Subcutaneous abdominal adipose tissue (tissue), 5 donors: ENCODE results near the gene PLCB2.

ENCODE experiments used
- H3K27ac ChIP-seq: one replicate; pipeline ENCODE4 v1.7.0; 2013; ENCODE audit warnings: low read depth, mild to moderate bottlenecking, inconsistent platforms, low read length, moderate library complexity
- H3K27me3 ChIP-seq, 5 donors: one replicate each; pipeline ENCODE4 v1.7.0; 2013; ENCODE audit warnings: low read length in 5 of 5, inconsistent platforms in 1 of 5; ENCODE audit not compliant: control insufficient read depth in 5 of 5, insufficient read depth in 4 of 5
- H3K36me3 ChIP-seq, 5 donors: one replicate each; pipeline ENCODE4 v1.7.0; 2013; ENCODE audit warnings: low read length in 5 of 5; ENCODE audit not compliant: control insufficient read depth in 5 of 5, insufficient read depth in 5 of 5
- H3K4me1 ChIP-seq, 5 donors: one replicate each; pipeline ENCODE4 v1.7.0; 2013; ENCODE audit warnings: low read length in 5 of 5, mild to moderate bottlenecking in 3 of 5, moderate library complexity in 1 of 5; ENCODE audit not compliant: control insufficient read depth in 5 of 5, insufficient read depth in 5 of 5
- H3K4me3 ChIP-seq, 5 donors: one replicate each; pipeline ENCODE4 v1.7.0; 2013; ENCODE audit warnings: low read length in 5 of 5, low read depth in 1 of 5
- H3K9ac ChIP-seq, 5 donors: one replicate each; pipeline ENCODE4 v1.7.0; 2013; ENCODE audit warnings: low read length in 5 of 5, mild to moderate bottlenecking in 4 of 5, moderate library complexity in 3 of 5
- H3K9me3 ChIP-seq, 5 donors: one replicate each; pipeline ENCODE4 v1.7.0; 2013; ENCODE audit warnings: low read length in 5 of 5; ENCODE audit not compliant: control insufficient read depth in 5 of 5
- donor health status: healthy.
- donor health status: healthy.
- donor health status: healthy.
- donor health status: healthy.
- donor health status: healthy.

PLCB2 gene

DNA sequence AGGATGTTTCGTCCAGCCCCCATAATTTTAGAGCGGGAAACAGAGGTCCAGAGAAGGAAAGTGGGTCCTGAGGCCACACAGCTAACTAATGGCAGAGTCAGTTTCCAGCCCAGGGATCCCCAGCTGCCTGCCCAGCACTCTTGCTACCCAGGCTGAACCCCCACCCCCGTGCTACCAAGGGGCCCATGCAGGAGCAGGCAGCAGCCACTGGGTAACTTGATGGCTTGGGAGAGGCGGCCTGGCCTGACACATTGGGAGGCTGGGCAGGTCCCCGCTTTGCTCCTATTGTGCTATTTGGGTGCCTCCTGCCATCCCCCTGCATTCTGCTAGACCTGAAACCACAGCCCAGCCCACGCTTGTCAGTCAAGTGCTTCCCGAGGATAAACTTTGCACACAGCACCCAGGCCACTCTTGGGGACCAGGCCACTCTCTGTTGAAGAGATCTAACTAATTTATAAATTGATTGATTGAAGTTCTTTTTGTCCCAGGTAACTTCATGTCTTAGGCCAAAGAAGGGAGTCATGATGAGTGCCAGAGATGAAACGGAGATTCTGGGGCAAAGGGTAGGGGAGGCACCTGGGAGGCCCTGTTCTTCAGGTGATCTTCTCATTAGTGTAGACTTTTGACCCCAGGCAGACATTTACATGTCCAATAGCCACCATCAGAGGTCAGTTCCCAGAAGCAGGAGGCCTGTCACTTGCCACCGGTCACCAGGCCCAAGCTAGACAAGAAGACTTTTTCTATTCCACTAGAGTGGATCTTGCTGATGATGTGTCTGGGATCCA, 61.9 kb downstream of the PLCB2 start:
- no peak overlapping the region for H3K9ac ChIP-seq
- H3K4me3 ChIP-seq = no peak overlapping the region
- H3K9me3 ChIP-seq = no peaks in the 10 kb centered on the region
- peaks cover 0 to 3% (median 0%) of the 10 kb centered on the region in 5 donors for H3K4me1 ChIP-seq
- no peak overlapping the region for H3K27ac ChIP-seq
- H3K36me3 ChIP-seq = no peaks in the 10 kb centered on the region
- H3K27me3 ChIP-seq = peaks cover 0 to 8% (median 3%) of the 10 kb centered on the region in 5 donors

DNA sequence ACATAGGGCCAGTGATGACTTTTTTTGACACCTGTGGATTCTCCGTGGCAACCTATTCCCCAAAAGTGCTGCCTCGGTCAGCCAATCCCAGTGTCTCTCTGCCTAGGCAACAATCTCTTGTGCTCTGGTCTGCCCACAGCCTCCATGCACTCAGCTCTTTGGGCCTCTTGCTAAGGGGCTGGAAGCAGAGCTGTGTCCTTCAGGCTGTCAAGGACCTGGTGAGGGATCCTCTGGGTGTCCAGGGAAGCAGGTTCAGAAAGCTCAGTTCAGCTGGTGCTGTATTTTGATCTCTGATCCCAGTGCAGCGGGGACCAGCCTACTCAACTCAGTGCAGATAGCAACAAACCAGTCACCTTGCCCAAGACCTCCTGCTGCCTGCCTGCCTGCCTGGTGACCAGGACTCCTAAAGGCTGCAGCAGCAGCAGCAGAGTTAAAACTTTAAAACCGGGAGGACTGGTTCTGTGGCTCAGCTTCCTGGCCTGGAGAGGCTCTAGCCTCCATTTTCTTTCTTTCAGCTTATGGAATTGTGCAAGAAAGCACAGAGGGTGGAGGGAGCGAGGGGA, 62.7 kb downstream of the PLCB2 start:
- Histone ChIP-seq H3K9me3 (no peaks in the 10 kb centered on the region), H3K9ac (no peak overlapping the region), H3K27me3 (peaks cover 0 to 13% (median 7%) of the 10 kb centered on the region in 5 donors), H3K4me3 (no peak overlapping the region), H3K4me1 (peaks cover 0 to 2% (median 0%) of the 10 kb centered on the region in 5 donors), H3K27ac (no peak overlapping the region), H3K36me3 (no peaks in the 10 kb centered on the region)

DNA sequence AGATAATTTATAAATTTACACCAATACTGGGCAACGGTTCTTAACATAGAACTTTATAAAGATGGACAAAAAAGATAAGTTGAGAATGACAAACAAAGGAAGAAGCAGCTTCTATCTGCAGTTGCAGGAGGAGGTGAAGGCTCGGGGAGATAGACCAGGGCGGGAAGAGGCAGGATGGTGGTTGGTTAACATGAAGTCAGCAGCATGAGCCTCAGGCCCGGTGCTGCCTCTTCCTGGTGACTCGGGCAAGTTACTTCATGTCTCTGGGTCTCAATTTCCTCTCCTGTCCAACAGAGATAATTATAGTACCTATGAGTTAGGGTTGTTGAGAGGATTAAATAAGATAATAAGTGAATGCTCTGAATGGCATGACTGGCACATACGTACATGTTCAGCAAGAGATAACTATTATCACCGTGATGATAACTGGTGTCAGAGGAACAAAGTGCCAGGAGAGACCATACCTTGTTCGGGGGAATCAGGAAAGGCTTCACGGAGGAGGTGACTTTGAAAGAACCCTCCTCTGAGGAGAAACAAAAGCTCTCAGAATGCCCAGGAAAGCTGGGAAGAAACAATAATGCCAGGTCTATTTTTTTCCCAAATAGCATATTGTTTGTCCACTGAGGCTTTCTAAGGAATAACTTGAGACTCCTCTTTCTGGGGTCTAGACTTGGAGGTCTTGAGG, 64.5 kb downstream of the PLCB2 start:
- no peak overlapping the region for H3K4me3 ChIP-seq
- no peaks in the 10 kb centered on the region for H3K9me3 ChIP-seq
- H3K27me3 ChIP-seq = peaks cover 8 to 30% (median 22%) of the 10 kb centered on the region in 5 donors
- H3K36me3 ChIP-seq = no peaks in the 10 kb centered on the region
- H3K9ac ChIP-seq = no peak overlapping the region
- no peak overlapping the region for H3K27ac ChIP-seq
- peaks cover 0 to 12% (median 9%) of the 10 kb centered on the region in 5 donors for H3K4me1 ChIP-seq

GRCh38 chr15:40242601-40243000, 65.1 kb downstream of the PLCB2 start:
- Histone ChIP-seq H3K36me3 (no peaks in the 10 kb centered on the region), H3K4me3 (no peak overlapping the region), H3K27me3 (peaks cover 8 to 32% (median 23%) of the 10 kb centered on the region in 5 donors), H3K27ac (no peak overlapping the region), H3K9ac (no peak overlapping the region), H3K4me1 (peaks cover 0 to 12% (median 9%) of the 10 kb centered on the region in 5 donors), H3K9me3 (no peaks in the 10 kb centered on the region)

DNA sequence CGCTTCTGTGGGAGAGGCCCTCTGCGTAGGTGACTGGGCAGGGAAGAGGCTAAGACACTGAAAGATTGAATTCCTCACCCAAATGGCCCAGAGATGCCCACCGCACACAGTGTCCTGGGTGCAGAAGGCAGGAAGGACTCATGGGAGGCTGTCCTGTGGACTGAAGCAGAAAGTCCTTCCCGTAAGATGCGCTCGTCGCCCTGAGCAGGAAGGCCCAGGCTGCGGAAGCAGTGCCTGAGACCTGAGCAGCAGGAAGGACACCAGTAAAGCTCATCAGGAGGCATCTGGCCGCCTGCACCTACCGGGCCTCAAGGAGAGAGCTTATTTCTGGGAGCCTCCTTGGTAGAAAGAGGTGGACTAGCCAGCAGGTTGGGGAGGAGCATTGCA, 65.5 kb downstream of the PLCB2 start:
- H3K9ac ChIP-seq = no peak overlapping the region
- no peaks in the 10 kb centered on the region for H3K9me3 ChIP-seq
- H3K27ac ChIP-seq = no peak overlapping the region
- no peaks in the 10 kb centered on the region for H3K36me3 ChIP-seq
- no peak overlapping the region for H3K4me3 ChIP-seq
- H3K27me3 ChIP-seq = peaks cover 8 to 32% (median 23%) of the 10 kb centered on the region in 5 donors
- H3K4me1 ChIP-seq = peaks cover 0 to 12% (median 9%) of the 10 kb centered on the region in 5 donors

DNA sequence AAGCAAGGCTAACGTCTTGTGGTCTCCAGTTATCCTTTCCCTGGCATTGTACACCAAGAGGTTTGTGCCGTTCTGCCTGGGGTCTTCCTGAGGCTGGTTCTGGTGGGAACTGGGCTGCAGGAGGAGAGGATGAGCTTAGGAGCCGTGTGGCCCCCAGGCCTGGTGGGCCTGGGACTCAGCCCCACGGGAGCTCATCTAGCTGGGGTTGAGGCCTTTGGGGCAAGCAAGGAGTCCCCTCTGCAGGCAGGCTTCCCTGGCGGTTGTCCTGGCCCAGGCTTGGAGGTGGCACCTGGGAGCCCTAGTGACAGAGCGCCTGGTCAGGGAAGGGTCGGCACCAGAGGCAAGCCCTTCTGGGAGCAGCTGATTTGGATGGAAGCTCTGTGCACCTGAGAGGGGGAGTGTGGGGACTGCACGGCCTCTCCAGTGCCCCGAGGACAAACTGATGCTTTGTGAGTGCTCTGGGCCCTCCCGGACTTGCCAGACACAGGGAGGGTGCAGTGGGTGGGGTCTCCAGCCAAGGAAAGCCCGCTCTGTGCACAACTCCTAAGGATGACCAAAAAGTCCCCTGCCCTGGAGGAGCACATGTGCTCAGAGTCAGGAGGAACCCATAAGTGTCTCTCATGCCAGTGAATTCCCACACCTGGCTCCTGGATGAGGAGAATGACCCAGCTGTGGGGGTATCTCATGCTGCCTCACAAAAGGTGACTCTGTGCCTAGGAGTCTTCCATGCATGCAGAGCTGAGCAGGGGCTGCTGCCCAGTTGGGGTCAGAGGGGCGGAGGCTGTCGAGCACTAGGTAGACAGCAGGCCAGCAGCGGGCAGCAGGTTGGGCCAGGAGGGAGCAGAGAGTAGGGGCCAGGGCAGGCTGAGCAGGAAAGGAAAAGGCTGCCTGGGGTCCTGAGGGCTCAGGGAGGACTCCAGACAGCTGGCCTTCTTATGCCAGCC, 66.2 kb downstream of the PLCB2 start:
- no peak overlapping the region for H3K4me3 ChIP-seq
- peaks cover 8 to 32% (median 23%) of the 10 kb centered on the region in 5 donors for H3K27me3 ChIP-seq
- no peaks in the 10 kb centered on the region for H3K36me3 ChIP-seq
- no peaks in the 10 kb centered on the region for H3K9me3 ChIP-seq
- no peak overlapping the region for H3K27ac ChIP-seq
- H3K9ac ChIP-seq = no peak overlapping the region
- H3K4me1 ChIP-seq = peaks cover 0 to 12% (median 9%) of the 10 kb centered on the region in 5 donors

DNA sequence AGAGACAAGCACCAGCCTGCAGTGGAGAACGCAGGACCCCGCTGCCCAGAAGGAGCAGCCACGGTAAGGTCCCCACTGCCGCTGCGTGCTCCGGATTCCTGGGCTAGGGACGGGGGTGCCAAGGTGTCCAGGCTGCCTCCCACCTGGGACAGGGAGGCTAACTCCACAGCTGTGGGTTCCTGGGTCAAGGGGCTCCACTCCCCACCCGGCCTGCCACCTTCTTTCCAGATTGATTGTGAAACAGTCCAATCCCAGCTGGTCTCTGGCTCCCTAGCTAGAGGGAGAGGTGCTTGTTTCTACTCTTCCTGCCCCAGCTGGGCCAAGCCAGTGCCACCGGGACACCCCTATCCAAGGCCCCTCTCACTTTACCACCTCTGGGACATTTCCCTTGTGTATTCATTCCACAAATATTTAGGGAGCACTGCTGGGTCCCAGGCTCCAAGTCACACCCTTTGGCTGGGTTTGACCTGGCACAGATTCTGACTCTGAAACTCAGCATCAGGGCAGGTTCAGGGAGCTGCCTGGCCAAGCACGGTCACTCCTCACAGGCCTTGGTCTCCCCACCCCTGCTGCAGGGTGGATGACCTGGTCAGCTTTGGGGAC, 67.0 kb downstream of the PLCB2 start:
- H3K27me3 ChIP-seq = peaks cover 8 to 32% (median 23%) of the 10 kb centered on the region in 5 donors
- no peaks in the 10 kb centered on the region for H3K9me3 ChIP-seq
- H3K4me3 ChIP-seq = no peak overlapping the region
- H3K4me1 ChIP-seq = peaks cover 0 to 12% (median 9%) of the 10 kb centered on the region in 5 donors
- H3K36me3 ChIP-seq = no peaks in the 10 kb centered on the region
- no peak overlapping the region for H3K9ac ChIP-seq
- H3K27ac ChIP-seq = no peak overlapping the region

GRCh38 chr15:40239693-40240618, 67.8 kb downstream of the PLCB2 start:
- Histone ChIP-seq H3K36me3 (no peaks in the 10 kb centered on the region), H3K9ac (no peak overlapping the region), H3K27me3 (peaks cover 8 to 32% (median 23%) of the 10 kb centered on the region in 5 donors), H3K4me3 (no peak overlapping the region), H3K4me1 (peaks cover 0 to 19% (median 9%) of the 10 kb centered on the region in 5 donors), H3K27ac (no peak overlapping the region), H3K9me3 (no peaks in the 10 kb centered on the region)
